GM23248 (cell line): ENCODE measurements around the gene SAMD1.

Experiments used
- EZH2 ChIP-seq: fragments of 200-600 bp; sonication (generic); IDR thresholded peaks from 2 replicates; pipeline ENCODE4 v1.6.1; 2018; ENCODE audit warnings: antibody characterized with exemption, mild to moderate bottlenecking; ENCODE audit not compliant: insufficient read depth, poor library complexity, severe bottlenecking
- EZH2phosphoT487 ChIP-seq: fragments of 200-600 bp; sonication (generic); IDR thresholded peaks from 2 replicates; pipeline ENCODE4 v1.6.1; 2018; ENCODE audit warnings: antibody characterized with exemption, moderate library complexity, mild to moderate bottlenecking, low read depth; ENCODE audit not compliant: insufficient read depth

GRCh38 chr19:14093117-14093823 lies 2.7 kb upstream of the SAMD1 start:
- no peak for TF ChIP-seq EZH2
- no peak for TF ChIP-seq EZH2phosphoT487
